Left renal pelvis (tissue), 4 donors: ENCODE results near the gene DUS3L. TPM values are rescaled to one million over a fixed set of nuclear protein-coding genes. Genes with fewer than 3 reads are reported as not detected.
"Not testable (repeated sequence)": the region's sequence is repeated elsewhere in the genome, so short reads cannot be mapped to it uniquely, and the experiment has no call there.

Experiments
- DNase-seq, 4 donors: peaks; one replicate each; pipeline ENCODE4 v3.0.0-alpha.2; 2013; ENCODE audit warnings: low read depth in 4 of 4, low spot score in 3 of 4
- polyA plus RNA-seq, 4 donors: library from polyadenylated mRNA; unstranded; fragments of 120-200 nt; gene quantifications; one replicate each; pipeline ENCODE4 v1.2.1, GENCODE V29; 2013; ENCODE audit not compliant: insufficient read length in 4 of 4

DUS3L gene
- polyA plus RNA-seq, 4 donors = 16.1 to 33.3 (median 24.3) TPM

- no peak for DNase-seq
Observed at GRCh38 chr19:5775668-5776309, 15.2 kb downstream of the DUS3L start.

DNA sequence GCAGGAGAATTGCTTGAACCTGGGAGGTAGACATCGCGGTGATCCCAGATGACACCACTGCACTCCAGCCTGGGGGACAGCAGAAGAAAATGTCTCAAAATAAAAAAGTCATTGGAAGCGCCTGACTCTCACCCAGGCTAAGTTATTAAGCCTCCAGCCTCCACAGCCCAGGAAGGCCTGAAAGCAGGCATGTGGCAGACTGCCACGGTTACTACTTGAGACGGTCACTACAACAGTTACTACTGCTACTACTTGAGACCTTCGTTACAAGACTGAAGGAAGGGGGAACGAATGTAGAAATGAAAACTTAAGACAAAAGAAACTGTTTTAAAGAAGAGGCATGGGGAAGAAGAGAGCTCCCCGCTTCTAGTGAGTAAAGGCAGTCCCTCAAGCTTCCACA, 16.0 kb downstream of the DUS3L start:
- no peak for DNase-seq

GRCh38 chr19:5773276-5773675, 17.7 kb downstream of the DUS3L start:
- no peak for DNase-seq

DNA sequence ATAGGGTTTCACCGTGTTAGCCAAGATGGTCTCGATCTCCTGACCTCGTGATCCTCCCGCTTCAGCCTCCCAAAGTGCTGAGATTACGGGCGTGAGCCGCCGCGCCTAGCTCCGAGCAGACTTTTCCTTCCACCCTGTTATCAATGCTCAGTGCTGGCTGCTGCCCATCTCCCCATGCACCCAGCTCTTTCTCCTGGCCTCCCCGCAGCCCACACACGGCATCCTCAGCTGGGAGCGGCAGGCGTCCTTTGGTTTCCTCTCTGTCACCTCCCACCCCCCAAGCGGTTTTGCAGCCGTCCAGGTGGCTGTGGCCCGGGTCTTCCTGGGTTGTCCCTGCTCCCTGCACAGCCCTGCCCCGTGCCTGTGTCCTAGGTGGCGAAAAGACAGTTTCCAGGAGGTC, 18.5 kb downstream of the DUS3L start:
- DNase-seq = no peak

- DNase-seq = no peak
Observed at GRCh38 chr19:5767949-5768348, 23.0 kb downstream of the DUS3L start.

DNA sequence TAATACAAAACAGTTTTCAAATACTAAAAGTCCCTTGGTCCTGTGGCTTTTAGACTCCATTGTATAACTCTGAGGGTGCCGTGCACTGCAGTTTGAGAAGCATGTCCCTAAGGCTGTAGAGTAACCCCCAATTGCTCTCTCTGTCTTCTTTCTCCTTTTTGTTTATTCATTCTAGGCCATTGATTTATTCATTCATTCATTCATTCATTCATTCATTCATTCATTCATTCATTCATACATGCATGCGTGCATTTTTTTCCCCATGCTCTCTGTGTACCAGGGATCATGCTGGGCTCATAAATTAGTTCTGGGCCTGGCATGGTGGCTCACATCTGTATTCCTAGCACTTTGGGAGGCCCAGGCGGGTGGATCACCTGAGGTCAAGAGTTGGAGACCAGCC, 25.7 kb downstream of the DUS3L start:
- no peak for DNase-seq

- no peak for DNase-seq
Observed at GRCh38 chr19:5762608-5763217, 28.2 kb downstream of the DUS3L start.

DNA sequence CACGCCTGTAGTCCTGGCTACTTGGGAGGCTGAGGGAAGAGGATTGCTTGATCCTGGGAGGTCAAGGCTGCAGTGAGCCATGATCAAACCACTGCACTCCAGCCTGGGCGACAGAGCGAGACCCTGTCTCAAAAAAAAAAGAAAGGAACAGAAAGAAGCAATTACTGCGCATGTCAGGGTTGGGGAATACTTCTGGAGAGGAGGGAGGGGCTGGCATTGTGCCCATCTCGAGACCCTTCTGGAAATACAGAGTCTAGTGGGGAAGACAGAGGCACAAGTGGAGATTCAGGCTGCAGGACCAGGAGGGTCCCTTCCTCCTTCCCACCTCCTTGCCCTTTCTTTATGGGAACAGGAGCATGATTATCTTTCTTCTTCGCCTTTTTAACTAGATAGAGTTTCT, 37.2 kb downstream of the DUS3L start:
- no peak for DNase-seq

DNA sequence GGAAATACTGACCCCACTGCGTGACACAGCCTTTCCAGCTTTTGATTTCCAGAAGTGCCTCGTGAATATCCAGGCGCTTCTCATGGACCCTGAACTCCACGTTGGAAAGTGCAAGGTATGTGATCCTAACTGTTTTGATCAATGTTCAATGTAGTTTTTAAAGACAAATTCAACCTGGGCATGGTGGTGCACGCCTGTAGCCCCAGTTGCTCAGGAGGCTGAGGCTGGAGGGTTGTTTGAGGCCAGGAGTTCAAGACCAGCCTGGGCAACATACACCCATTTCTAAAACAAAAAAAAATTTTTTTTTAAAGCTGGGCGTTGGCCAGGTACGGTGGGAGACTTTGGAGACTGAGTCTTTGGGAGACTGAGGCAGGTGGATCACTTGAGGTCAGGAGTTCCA, 39.3 kb downstream of the DUS3L start:
- DNase-seq = no peak

GRCh38 chr19:5749505-5749904, 41.5 kb downstream of the DUS3L start:
- DNase-seq = no peak

GRCh38 chr19:5748920-5749319, 42.0 kb downstream of the DUS3L start:
- DNase-seq = not testable (repeated sequence)

- not testable (repeated sequence) for DNase-seq
Observed at GRCh38 chr19:5744999-5745398, 46.0 kb downstream of the DUS3L start.

DNA sequence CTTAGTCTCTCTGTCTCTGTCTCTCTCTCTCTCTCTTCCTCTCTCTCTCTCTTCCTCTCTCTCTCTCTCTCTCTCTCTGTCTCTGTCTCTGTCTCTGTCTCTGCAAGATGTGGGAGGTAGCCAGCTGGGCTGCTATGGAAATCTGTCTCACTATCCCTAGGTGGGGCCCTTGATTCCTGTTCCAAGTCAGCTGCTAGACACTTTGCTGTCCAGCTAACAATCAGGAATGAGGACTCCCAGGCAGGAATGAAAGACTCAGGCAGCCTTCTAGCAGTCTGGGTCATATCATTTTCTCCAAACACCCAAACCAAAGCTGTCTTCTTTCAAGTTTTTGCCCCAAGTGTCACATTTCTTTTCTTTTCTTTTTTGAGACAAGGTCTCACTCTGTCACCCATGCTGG, 47.3 kb downstream of the DUS3L start:
- no peak for DNase-seq

DNA sequence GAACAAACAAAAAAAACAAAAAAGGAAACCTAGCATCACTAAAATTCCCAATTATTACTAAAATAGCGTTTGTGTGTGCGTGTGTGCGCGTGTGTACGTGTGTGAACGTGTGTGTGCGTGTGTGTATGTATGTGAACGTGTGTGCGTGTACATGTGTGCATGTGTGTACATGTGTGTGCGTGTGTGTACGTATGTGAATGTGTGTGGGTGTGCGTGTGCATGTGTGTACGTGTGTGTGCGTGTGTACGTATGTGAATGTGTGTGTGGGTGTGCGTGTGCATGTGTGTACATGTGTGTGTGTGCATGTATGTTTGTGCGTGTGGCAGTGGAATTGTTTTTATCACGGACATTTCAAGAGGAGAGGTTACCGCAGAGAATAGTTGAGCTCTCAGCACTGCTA, 48.9 kb downstream of the DUS3L start:
- no peak for DNase-seq

DNA sequence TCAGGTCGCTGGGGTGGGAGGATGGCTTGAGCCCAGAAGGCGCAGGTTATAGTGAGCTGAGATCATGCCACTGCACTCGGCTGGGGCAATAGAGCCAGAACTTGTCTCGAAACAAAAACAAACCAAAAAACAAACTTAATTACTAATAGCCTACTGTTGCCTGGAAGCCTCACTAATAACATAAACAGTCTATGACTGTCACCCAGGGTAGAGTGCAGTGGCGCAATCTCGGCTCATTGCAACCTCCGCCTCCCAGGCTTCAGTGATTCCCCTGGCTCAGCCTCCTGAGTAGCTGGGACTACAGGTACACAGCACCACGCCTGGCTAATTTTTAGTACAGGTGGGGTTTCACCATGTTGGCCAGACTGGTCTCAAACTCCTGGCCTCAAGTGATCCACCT, 52.5 kb downstream of the DUS3L start:
- DNase-seq = no peak

Other genes starting within 250 kb of the DUS3L start
- 1 to 10 TPM in 2 of 4 donors, under 1 TPM in 2; 0.09 to 1.3 (median 1.1) TPM for gene TINCR, start 223.2 kb downstream of the DUS3L start, polyA plus RNA-seq
- gene SAFB2, start 168.4 kb downstream of the DUS3L start, polyA plus RNA-seq = 100 to 1,000 TPM in 1 of 4 donors, 10 to 100 TPM in 3; 53.4 to 119 (median 73.4) TPM
- gene SAFB, start 168.1 kb downstream of the DUS3L start, polyA plus RNA-seq = 100 to 1,000 TPM; 111 to 190 (median 171) TPM
- 10 to 100 TPM; 29.7 to 63.3 (median 35.6) TPM for gene MICOS13, start 110.6 kb downstream of the DUS3L start, polyA plus RNA-seq
- 10 to 100 TPM in 1 of 4 donors, 1 to 10 TPM in 3; 7.3 to 17.4 (median 8.8) TPM for gene HSD11B1L, start 110.1 kb downstream of the DUS3L start, polyA plus RNA-seq
- gene RPL36, start 100.9 kb downstream of the DUS3L start, polyA plus RNA-seq = 100 to 1,000 TPM; 484 to 769 (median 619) TPM
- gene LONP1, start 71.0 kb downstream of the DUS3L start, polyA plus RNA-seq = 10 to 100 TPM; 33.0 to 61.4 (median 45.0) TPM
- not detected for gene CATSPERD, start 70.5 kb downstream of the DUS3L start, polyA plus RNA-seq
- 1 to 10 TPM; 1.7 to 4.4 (median 2.3) TPM for gene PRR22, start 6.4 kb downstream of the DUS3L start, polyA plus RNA-seq
- 1 to 10 TPM in 3 of 4 donors, under 1 TPM in 1; 1.00 to 3.4 (median 2.4) TPM for gene NRTN, start 13.9 kb upstream of the DUS3L start, polyA plus RNA-seq
- gene FUT6, start 48.5 kb upstream of the DUS3L start, polyA plus RNA-seq = 10 to 100 TPM in 2 of 4 donors, 1 to 10 TPM in 1, under 1 TPM in 1; 0.25 to 12.0 (median 8.0) TPM
- under 1 TPM in 3 of 4 donors, not detected in 1; 0.14 to 0.95 (median 0.55) TPM for gene FUT3, start 60.3 kb upstream of the DUS3L start, polyA plus RNA-seq
- gene FUT5, start 79.4 kb upstream of the DUS3L start, polyA plus RNA-seq = under 1 TPM in 2 of 4 donors, not detected in 2; 0.11 to 0.12 TPM
- 100 to 1,000 TPM; 129 to 208 (median 143) TPM for gene NDUFA11, start 112.6 kb upstream of the DUS3L start, polyA plus RNA-seq
- gene VMAC, start 113.7 kb upstream of the DUS3L start, polyA plus RNA-seq = 10 to 100 TPM in 1 of 4 donors, 1 to 10 TPM in 3; 3.9 to 11.1 (median 5.5) TPM
- 10 to 100 TPM in 3 of 4 donors, 1 to 10 TPM in 1; 7.2 to 53.8 (median 23.4) TPM for gene CAPS, start 123.1 kb upstream of the DUS3L start, polyA plus RNA-seq
- gene RANBP3, start 187.0 kb upstream of the DUS3L start, polyA plus RNA-seq = 10 to 100 TPM; 65.6 to 76.8 (median 69.5) TPM